ENCODE data around the gene CHID1.

The CHID1 gene

DNA sequence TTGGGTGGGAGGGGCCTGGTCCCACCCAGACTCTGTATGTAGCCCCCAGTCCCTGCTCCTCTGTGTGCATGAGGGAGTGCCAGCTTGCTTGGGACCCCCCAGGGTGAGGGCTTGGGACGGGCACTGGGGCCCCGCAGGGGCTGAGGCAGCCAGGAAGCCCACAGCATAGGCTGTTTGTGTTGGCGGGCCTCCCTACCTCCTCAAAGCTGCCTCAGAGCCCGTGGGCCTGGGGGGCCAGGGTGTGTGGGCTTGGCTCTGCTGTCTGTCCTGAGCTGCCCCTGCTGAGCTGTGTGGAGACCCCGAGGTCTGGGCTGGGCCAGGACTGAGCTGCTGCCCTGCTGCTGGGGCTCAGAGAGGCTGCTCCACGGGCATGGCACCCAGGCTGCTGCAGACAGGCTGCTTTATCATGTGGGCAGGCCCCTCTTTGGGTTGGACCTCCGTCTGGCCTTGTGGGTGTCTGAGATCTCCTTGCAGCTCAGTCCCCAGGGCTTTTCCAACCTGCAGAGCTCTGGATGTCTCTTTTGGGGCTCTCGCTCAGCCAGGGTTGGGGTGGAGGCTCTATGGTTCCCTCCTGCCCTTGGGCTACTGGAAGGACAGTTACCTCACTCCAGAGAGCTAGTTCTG is 64.6 kb downstream of the CHID1 start:
- DNase-seq: no peak

DNA sequence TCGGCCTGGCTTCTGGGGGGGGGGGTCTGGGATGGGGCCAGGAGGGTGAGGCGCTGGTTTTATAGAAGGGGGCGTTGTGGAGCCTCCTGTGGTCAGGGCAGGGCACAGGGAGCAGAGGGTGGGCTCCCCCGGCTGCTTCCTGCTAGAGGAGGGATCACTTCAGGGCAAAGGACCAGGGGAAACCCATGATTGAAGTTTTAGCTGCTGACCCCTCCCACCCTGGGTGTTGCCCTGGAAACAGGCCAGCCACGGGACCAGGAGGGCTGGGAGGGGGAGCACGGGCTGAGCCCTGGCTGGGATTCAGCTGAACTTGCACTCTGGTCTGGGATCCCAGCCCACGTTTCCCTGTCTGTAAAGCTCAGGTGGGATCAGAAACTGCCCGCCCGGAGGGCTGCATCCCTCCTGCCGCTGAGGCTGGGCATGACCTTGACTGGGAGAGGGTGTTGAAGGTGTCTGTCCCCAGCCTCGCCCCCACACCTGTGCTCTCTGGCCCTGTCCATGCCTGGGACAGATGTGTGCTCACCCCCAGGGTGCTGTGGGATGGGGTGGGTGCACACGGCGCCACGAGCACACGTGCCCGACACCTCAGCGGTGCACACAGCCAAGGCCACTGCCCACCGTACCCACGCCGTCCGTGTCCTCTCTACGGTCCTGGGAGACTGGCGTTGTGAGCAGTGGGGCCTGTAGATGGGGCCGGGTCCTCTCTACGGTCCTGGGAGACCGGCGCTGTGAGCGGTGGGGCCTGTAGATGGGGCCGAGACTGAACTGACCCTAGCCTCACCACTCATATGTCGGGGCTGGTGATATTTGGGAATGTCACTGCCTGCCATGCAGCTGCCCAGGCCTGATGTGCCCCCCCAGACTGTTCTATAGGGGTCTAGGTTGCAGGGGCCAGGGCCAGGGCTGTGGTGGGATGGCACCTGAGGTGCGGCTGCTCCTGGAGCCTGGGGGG is 65.6 kb downstream of the CHID1 start:
- peak in 1 of 2 donors; percentile 61 for DNase-seq

DNA sequence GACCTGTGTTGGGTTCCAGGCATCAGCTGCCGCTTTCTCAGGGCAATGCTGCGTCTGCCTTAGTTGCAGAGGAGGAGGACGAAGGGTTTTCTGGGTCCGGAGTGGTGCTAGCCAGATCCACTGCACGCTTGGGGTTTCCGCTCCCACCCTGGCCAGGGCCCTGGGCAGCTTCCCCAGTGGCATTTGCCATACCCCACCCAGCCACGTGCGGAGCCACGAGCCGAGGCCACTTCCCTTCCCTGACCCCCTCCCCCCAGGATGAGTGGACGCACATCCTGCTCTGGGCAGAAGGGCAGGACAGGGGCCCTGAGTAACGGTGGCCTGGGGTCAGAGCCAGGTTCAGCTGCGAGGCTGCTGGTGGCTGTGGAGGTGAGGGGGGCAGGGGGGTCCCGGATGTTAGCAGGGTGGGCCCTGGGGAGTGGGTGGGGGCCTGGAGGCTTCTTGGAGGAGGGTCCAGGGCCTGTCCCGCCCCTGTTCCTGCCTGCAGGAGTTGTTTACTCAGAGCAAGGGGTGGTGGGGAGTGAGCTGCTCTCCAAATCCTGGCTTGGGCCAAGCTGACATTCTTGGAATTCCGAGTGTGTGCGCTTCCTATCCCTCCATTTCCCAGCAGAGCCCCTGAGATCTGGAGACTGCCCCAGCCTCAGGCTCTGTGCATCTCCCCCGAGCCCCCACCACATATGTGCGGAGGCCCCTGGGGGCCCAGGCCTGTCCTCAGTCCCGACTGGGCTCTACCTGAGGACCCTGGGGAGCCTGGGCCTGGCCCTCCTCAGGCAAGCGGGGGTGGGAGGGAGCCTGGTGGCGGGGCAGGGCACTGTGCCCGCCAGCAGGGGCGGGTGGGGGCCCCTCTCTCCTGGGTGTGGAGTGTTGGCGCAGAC is 66.6 kb downstream of the CHID1 start:
- peak in 1 of 2 donors; percentile 67 for DNase-seq

DNA sequence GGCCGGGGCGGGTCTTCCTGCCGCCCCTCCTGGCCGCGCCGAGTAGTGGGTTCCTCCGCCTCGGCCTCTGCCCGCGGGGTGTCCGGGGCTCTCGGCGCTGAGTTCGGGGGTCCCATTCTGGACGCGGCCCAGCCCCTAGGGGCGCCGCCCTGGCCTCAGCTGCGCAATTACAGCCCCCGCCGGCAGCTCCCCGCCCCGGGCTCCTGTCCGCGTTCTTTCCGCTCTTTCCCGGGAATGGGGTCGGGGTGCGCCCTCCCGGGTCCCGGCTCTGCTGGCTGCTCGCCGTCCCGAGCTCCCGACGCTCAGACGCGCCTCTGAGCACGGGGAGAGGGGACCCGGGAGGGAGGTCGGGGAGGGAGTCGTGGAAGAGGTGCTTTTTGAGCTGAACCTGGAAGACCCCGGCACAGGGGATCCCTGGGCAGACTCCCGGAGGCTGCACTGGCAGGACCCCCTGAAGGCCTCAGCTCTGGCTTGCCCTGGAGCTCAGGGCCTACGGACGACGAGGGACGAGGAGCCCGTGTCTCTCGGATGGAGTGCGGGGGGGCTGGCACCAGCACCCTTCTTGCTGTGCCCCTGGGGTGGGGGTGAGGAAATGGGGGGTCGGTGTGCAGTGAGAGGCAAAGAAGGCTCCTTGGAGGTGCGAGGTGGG is 67.4 kb downstream of the CHID1 start:
- DNase-seq: no peak

DNA sequence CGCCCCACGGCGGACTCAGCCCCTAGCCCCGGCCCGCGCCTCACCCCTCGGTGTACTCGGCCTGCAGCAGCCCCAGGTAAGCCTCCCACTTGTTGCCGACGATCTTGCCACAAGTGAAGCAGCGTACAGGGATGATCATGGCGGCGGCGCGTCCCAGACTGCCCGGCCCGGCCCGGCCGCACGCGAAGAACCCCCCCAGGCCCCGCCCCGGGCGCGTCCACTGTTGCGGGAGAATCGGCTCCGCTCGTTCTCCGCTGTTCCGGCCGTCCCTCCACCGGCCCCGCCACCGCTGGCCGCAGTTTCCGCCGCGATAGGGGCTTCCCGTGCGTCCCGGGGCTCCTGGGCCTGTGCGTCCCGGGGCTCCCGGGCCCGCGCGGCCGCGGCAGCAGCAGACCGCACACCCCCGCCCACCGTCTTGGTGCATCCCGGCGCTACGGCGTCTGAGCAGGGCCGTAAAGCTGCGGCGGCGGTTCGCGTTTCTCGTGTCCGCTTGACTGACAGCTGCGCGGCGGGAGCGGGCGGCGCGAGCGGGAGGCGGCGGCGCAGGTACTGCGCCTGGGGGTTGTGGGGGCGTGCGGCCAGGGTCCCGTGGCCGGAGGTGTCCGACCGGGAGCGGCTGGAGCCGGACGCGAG is 68.1 kb downstream of the CHID1 start, which contains the start of the genes POLR2L and TSPAN4:
Gene POLR2L (minus strand): TSS at position 160 of the 633 bp plus-strand sequence. CDS start 21 bp downstream, at position 139.
Gene TSPAN4 (plus strand): TSS at position 483 of the 633 bp plus-strand sequence. CDS start 7,453 bp downstream, outside the sequence.
- DNase-seq: peak; percentile 85 to 90

DNA sequence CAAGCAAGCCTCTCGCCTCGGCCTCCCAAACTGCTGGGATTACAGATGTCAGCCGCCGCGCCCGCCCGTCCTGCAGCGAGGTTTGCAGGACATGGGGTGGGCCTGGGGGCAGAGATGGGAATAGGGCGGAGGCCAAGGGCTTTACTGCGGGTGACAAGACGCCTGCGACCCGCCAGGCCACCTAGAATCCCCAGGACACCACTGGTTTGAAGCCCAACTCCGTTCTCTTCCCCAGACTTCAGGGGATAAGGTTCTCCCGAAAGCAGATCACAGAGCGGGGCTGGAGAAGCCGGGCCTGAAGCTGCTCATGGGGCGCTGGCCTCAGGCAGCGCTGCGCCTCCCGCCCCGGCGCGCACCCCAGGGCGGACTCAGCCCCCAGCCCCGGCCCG is 68.6 kb downstream of the CHID1 start:
- no peak for DNase-seq

DNA sequence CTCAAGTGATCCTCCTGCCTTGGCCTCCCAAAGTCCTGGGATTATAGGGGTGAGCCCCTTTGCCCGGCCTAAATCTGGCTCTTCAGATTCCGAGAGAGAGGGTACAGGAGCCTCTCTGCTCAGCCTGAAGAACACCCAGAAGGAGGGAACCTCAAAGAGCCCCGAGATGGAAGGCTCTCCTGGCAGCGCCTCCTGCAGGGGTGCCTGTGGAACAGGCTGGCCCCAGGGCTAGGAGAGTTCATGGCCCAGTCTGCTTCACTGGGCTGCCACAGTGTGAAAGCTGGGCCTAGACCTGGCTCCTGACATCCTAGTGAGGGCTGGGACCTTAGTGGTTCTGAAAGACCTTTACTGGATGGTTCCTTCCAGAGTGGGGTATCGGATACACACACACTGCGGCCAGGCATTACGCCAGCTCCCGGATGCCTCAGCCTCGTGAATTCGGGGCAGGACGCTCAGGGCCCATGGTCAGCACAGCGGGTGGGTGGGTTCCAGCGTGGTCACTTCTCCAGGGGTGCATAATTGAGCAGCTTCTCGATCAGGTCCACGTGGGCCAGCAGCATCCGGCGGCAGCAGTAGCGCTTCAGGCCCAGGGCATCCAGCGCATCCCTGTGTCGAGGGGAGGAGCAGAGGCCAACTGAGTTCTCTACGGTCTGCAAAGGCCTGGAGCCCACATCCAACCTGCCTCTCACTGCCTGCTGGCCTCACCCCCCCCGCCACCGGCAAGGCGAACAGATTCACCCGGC is 70.6 kb downstream of the CHID1 start:
- no peak for DNase-seq

DNA sequence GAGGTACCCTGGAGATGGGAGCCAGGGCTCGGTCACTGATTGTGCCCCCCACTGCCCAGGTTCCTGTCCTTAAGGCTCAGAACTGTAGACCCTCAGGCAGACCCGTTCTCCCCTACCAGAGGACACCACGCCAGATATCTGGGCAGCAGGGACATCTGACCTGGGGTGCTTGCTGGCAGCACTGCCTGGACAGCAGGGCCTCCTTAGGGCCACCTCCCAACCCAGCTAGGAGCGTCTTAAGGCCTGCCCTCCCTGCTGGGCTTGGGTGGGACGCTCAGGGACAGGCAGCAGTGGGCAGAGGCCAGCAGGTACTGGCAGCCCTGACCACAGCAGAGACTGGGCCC is 71.4 kb downstream of the CHID1 start:
- DNase-seq: no peak

DNA sequence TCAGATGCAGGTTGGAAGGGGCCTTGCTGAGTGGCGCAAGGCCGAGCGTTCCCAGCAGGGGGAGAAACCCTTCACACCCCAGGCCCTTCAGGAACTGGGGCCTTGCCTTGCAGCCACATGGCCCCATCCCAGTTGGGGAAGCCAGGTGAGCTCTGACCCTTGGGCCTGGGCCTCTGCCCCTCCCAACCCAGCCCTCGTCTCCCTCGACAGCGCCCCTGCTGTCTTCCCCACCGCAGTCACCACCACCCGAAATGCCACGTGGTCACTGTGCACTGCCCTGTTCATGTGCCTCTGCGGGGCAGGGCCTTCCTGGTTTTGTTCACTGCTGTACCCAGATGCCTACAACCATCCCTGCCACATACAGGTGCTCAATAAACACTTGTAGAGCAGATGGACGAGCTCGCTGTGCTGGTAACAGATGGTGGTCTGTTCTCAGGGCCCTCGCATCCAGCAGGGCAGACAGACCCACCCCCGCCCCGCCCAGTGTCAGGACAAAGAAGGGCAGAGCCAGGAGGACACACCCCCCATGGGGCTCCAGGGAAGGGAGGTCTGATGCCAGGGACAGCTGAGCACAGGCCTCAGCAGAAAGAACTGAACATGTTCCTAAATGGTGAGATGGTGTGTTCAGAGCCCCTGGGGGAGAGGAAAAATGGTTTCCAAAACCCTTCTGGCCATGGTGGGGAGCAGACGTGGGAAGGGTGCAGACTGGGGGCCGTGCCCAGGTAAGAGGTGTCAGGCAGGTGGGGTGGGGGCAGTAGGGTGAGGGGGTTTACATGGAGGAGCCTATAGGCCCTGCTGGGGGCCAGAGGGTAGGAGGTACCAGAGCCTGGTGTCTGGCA is 72.0 kb downstream of the CHID1 start:
- DNase-seq: no peak

DNA sequence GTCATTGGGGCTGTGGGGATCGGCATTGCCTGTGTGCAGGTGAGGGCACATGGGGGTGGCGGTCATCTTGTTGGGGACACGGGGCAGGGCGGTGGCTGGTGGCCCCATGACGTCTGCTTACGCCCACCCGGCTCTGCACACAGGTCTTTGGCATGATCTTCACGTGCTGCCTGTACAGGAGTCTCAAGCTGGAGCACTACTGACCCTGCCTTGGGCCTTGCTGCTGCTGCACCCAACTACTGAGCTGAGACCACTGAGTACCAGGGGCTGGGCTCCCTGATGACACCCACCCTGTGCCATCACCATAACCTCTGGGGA is 72.7 kb downstream of the CHID1 start:
- no peak for DNase-seq

DNA sequence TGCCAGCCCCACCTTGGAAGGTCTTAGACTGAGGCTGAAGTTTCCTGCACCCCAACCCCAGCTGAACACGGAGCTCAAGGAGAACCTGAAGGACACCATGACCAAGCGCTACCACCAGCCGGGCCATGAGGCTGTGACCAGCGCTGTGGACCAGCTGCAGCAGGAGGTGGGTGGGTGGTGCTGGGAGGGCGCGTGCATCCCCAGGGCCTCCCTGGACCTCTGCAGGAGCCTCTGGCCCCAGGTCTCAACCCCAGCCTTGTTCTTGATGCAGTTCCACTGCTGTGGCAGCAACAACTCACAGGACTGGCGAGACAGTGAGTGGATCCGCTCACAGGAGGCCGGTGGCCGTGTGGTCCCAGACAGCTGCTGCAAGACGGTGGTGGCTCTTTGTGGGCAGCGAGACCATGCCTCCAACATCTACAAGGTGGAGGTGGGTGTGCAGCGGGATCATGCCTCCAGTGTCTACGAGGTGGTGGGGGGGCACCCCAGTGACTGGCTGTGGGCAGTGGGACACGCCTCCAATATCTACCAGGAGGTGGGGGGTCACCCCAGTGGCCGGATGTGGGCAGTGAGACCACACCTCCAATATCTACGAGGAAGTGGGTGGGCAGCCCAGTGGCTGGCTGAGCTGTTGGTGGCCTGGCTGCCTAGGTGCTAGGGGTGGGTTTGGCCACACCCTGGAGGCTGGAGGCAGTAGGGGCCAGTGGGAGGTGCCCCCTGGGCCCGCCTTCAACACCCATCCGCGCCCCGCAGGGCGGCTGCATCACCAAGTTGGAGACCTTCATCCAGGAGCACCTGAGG is 73.2 kb downstream of the CHID1 start:
- no peak for DNase-seq

DNA sequence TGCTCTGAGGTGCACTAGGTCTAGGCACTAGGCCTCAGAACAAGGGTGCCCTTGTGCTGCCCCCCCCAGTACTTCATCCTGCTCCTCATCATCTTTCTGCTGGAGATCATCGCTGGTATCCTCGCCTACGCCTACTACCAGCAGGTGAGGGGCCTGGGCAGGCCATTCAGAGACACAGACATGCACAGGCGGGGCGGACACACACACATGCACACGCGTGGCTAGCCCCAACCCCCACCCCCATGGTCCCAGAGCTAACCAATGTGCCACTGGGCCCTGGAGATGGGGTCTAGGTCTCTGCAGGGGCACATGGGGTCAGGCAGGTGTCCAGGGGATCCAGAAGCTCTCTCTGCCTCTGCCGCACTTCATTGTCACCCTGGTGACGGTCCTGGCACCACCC is 73.9 kb downstream of the CHID1 start:
- no peak for DNase-seq

DNA sequence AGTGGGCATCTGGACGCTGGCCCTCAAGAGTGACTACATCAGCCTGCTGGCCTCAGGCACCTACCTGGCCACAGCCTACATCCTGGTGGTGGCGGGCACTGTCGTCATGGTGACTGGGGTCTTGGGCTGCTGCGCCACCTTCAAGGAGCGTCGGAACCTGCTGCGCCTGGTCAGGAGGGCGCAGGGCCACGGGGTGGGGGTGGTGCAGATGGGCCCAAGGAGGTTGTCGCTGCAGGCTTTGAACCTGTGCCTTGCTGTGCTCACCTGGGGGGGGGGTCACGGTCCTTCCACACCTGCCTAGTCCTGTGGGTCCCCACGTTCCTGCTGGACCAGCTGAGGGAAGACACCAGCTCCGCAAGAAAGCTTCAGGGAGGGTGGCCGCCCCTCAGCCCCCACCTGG is 74.3 kb downstream of the CHID1 start:
- DNase-seq: no peak

DNA sequence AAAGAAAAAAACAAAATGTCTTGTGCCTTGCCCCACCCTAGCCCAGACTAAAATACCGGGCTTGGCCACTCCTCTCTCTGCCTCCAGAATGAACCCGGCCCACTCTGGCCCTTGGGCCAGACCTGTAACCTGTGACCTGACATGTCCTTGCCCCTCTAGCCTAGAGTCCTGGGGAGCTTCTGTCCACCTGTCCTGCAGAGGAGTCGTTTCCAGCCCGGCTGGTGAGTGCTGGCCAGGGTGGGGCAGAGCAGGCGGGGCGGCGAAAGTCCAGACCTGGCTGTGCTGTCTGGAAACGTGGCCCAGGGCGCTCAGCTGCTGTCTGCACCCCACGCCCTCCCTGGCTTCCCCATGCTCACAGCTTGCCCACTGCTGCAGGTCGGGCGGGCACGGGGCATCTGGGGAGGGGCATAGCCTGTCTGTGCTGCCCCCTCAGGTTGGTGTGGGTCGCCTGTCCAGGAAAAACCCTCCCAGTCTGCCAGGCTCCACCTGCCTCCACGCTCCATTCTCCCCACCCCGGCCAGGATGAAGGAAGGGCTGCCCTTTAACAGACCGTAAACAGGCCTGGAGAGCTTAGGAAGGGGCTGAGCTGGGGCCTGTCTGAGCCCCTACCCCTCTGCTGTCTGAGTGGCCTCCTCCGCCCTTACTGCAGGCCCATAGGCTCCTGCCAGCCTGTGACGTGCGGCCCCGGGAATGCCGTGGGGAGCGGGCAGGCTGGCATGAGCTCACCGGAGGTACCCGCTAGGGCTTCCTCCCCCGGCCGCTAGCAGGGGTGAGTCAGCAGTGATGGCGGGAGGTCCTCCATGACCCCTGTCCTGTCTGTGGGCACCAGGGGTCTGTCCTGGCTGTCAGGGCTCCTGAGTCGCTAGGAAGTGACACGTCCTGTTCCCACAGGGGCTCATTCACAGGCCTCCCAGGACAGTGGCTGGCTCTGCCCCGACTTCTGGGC is 76.0 kb downstream of the CHID1 start:
- DNase-seq: no peak

DNA sequence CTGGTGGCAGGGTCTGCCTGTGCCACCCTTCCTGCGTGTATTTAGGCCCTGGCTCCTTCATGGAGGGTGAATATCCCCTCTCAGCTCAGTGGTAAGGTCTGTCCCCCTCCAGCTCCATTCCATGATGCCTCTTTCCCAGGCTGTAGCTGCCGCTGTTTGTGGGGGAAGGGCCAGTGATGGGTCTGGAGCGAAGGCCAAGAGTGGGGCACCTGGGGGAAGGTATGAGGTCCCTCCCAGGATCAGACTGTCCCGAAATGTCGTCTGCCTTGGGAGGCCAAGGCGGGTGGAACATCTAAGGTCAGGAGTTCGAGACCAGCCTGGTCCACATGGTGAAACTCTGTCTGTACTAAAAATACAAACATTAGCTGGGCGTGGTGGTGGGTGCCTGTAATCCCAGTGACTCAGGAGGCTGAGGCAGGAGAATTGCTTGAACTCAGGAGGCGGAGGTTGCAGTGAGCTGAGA is 76.7 kb downstream of the CHID1 start:
- DNase-seq: no peak

DNA sequence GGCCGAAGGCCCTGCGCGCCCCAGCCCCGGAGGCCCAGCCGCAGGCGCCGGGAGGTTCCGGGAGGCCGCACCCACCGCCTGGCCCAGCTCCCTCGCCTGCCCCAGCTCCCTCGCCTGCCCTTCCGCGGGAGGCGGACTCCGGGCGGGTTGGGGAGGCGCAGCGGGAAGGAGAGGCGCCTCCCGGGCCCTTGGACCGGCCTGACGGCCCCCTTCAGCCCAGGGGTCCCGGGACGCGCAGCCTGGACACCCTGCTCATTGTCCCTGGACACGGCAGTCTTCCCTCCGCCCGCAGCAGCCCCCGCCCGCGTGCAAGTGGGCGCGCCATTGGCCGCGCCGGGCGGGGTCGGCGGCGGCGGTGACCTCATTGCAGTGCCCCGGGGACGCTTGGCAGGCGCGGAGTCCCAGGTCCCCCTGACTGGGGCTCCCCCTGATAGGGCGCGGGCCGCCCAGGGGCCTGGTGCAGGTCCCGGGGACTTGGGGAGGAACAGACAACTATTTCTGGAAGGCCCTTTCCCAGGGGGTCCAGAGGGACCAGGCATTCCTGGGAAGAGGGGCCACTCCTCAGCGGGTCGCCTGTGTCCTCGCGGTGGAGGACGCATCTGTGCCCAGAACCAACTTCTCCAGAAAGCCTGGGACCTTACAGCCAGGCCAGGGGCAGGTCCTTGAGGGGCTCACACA is 77.4 kb downstream of the CHID1 start:
- peak; percentile 30 to 31 for DNase-seq

DNA sequence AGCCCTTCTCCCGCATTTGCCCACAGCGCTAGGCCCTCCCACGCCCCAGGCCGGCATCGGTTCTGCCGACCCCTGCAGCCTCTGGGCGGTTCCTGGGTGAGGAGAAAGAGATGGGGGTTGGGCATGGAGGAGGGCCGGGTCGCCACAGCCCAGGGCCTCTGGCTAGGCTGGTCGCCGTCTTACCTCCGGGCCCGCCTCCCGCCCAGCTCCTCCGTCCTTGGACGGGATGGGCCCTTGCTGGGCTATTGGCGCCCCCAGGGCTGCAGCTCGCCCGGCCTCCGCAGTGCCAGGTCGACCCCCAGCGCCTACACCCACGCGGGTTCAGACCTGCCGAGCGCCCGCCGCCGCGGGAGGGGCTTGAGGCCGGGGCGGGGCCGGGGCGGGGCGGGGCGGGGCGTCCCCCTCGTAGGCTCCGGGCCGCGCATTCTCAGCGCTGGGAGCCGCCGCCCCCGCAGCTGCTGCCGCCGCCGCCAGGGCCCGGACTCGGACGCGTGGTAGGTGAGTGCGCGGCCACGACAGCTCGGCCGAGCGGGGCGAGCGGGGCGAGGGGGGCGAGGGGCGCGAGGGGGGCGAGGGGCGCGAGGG is 78.0 kb downstream of the CHID1 start, which contains the start of gene CD151:
Gene CD151 (plus strand): TSS at position 424 of the 585 bp plus-strand sequence. CDS start 3,118 bp downstream, outside the sequence.
- DNase-seq: peak in 1 of 2 donors; percentile 48
